ENCODE data around the gene NME3. TPM values are rescaled to one million over a fixed set of nuclear protein-coding genes. Genes with fewer than 3 reads are reported as not detected.

Gene NME3
- total and polyA plus RNA-seq, 2 of the 4 experiments (the other 2 are of a cell fraction), result 12.7 to 41.2 TPM

DNA sequence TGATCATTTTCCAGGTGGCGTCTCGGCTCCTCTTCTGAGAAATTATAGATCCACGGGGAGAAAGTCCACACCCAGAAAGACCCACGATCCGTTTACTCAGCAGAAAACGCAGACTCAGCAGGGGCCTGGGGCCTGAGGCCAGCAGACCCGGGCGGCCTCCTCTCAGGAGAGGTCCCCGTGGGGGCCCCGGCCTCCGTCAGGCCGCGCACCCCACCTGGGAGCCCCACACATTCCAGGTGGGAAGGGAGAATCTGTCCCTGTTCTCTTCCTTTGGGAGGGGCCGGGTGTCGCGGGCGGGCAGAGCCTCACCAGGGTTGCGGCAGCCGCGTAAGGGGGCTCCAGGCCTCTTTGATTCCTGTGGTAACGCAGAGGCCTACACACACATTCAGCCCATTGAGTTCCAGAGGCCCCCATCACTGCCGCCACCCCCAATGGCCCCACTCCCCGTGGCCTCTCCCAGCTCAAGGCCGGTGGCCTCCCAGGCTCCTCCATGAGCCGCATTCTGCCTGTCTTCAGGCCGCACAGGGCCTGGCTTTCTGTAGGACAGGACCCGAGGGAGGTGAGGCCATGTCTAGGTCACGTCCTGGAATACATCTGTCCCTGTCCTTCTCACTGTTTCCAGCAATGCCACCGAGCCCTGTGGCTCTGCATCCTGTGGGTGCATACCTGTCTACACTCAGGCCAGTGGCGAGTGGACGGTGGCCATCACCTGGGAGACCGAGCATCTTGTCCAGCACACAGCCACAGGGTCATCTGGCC lies 23.7 kb upstream of the NME3 start:
- H3K27me3 ChIP-seq (ENCODE audit: control insufficient read depth, insufficient read depth, low read length), result no peaks in the 10 kb centered on the region
- H3K14ac ChIP-seq (replicated peaks; ENCODE audit: low read depth, low read length), result no peak overlapping the region
- CTCF ChIA-PET, result no interaction called here
- intact Hi-C loops (cut with micrococcal nuclease) (no loop called here), in situ Hi-C loops (cut with MboI; ENCODE audit: low sequenced_read_pairs) (no loop called here), dilution Hi-C loops (cut with HindIII; ENCODE audit: low sequenced_read_pairs, unreplicated experiment) (no loop called here)
- no peak overlapping the region for H4K91ac ChIP-seq (ENCODE audit: insufficient read depth, low read depth, low read length)
- no peak overlapping the region for H2BK120ac ChIP-seq (ENCODE audit: low read depth, low read length)
- no peak overlapping the region for H3K4me3 ChIP-seq (ENCODE audit: insufficient read depth, low read depth, low read length)
- no peaks in the 10 kb centered on the region for H4K20me1 ChIP-seq (ENCODE audit: insufficient read depth, low read length)
- no peak overlapping the region for H3K4me2 ChIP-seq (ENCODE audit: low read depth, low read length)
- H3K23ac ChIP-seq (ENCODE audit: low read depth, low read length), result no peak overlapping the region
- POLR2A ChIA-PET (ENCODE audit: unreplicated experiment), result no interaction called here
- H2AK5ac ChIP-seq (ENCODE audit: low read depth, low read length), result no peak overlapping the region
- no peak for DNase-seq
- no peak overlapping the region for H2BK5ac ChIP-seq (ENCODE audit: low read depth, low read length, poor library complexity, severe bottlenecking)
- peaks cover 12% of the 10 kb centered on the region; the same call in 1 of the 2 replicates for H3K36me3 ChIP-seq (ENCODE audit: control insufficient read depth, insufficient read depth, low read length)
- H3K56ac ChIP-seq (ENCODE audit: extremely low read depth, insufficient read depth, low read length), result no peak overlapping the region
- peak overlapping the region; percentile 51 for H2AFZ ChIP-seq (replicated peaks; ENCODE audit: low read length, poor library complexity)
- no peak overlapping the region for H3K27ac ChIP-seq (ENCODE audit: insufficient read depth, low read length)
- H2BK20ac ChIP-seq (ENCODE audit: low read depth, low read length), result no peak overlapping the region
- peak overlapping the region; percentile 61 for H2AK9ac ChIP-seq (replicated peaks; ENCODE audit: low read depth, low read length, poor library complexity)
- H3K18ac ChIP-seq (ENCODE audit: low read depth, low read length), result no peak overlapping the region
- peaks cover 5% of the 10 kb centered on the region; the same call in 1 of the 2 replicates for H3K9me3 ChIP-seq (ENCODE audit: control insufficient read depth, insufficient read depth, low read length)
- H2BK15ac ChIP-seq (ENCODE audit: low read depth, low read length), result no peak overlapping the region
- no peak overlapping the region for H3K4ac ChIP-seq (ENCODE audit: low read depth, low read length)
- no peak overlapping the region for H4K5ac ChIP-seq (ENCODE audit: low read depth, low read length)
- H3K79me1 ChIP-seq (ENCODE audit: low read depth in 1 of 2, low read length in 2 of 2), result no peaks in the 10 kb centered on the region
- no peak overlapping the region for H4K8ac ChIP-seq (ENCODE audit: low read depth in 2 of 2, low read length in 2 of 2)
- H3K9ac ChIP-seq (ENCODE audit: low read depth, low read length), result no peak overlapping the region
- ATAC-seq (ENCODE audit: low read depth), result no peak
- 97% methylated on average over 7 of the region's 32 CpGs; no CpG with 5 or more reads in 1 of the 2 experiments for WGBS, 2 experiments (ENCODE audit: extremely low coverage in 2 of 2, insufficient read length in 1 of 2)
- H3K9me1 ChIP-seq (ENCODE audit: insufficient read depth, low read length), result 0 out of 2 replicates have a peak, but pooled peaks cover 2% of the 10 kb centered on the region
- no TSS peak for BruUV-seq (replicated peaks)
- no peaks in the 10 kb centered on the region for H3K4me1 ChIP-seq (ENCODE audit: control insufficient read depth, insufficient read depth, low read length)
- TF ChIP-seq RFX5 (IDR thresholded peaks at IDR 0.05; ENCODE audit: low read depth, low read length) (no peak), POLR2A (IDR thresholded peaks at IDR 0.05; ENCODE audit: low read depth, low read length) (no peak), CHD1 (IDR thresholded peaks at IDR 0.05; ENCODE audit: low read depth, low read length) (no peak), CEBPB (IDR thresholded peaks at IDR 0.05; ENCODE audit: low read depth, low read length) (no peak), MAZ (IDR thresholded peaks at IDR 0.05; ENCODE audit: borderline replicate concordance, low read depth, low read length) (no peak), MAFK (IDR thresholded peaks at IDR 0.05; ENCODE audit: low read depth, low read length) (no peak), FOS (IDR thresholded peaks at IDR 0.05; ENCODE audit: low read depth, low read length) (no peak), NFE2L2 (IDR thresholded peaks at IDR 0.05; ENCODE audit: low read depth, low read length) (no peak), SMC3 (IDR thresholded peaks at IDR 0.05; ENCODE audit: low read depth, low read length) (no peak)
- TF ChIP-seq, protein P1, sequence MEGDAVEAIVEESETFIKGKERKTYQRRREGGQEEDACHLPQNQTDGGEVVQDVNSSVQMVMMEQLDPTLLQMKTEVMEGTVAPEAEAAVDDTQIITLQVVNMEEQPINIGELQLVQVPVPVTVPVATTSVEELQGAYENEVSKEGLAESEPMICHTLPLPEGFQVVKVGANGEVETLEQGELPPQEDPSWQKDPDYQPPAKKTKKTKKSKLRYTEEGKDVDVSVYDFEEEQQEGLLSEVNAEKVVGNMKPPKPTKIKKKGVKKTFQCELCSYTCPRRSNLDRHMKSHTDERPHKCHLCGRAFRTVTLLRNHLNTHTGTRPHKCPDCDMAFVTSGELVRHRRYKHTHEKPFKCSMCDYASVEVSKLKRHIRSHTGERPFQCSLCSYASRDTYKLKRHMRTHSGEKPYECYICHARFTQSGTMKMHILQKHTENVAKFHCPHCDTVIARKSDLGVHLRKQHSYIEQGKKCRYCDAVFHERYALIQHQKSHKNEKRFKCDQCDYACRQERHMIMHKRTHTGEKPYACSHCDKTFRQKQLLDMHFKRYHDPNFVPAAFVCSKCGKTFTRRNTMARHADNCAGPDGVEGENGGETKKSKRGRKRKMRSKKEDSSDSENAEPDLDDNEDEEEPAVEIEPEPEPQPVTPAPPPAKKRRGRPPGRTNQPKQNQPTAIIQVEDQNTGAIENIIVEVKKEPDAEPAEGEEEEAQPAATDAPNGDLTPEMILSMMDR (conservative IDR thresholded peaks at IDR 0.05; ENCODE audit: low read depth, low read length), result no peak
- TF ChIP-seq, protein P2, sequence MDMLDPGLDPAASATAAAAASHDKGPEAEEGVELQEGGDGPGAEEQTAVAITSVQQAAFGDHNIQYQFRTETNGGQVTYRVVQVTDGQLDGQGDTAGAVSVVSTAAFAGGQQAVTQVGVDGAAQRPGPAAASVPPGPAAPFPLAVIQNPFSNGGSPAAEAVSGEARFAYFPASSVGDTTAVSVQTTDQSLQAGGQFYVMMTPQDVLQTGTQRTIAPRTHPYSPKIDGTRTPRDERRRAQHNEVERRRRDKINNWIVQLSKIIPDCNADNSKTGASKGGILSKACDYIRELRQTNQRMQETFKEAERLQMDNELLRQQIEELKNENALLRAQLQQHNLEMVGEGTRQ (IDR thresholded peaks at IDR 0.05; ENCODE audit: low read depth, low read length), result no peak
- TF ChIP-seq, protein P3, sequence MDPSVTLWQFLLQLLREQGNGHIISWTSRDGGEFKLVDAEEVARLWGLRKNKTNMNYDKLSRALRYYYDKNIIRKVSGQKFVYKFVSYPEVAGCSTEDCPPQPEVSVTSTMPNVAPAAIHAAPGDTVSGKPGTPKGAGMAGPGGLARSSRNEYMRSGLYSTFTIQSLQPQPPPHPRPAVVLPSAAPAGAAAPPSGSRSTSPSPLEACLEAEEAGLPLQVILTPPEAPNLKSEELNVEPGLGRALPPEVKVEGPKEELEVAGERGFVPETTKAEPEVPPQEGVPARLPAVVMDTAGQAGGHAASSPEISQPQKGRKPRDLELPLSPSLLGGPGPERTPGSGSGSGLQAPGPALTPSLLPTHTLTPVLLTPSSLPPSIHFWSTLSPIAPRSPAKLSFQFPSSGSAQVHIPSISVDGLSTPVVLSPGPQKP (IDR thresholded peaks at IDR 0.05; ENCODE audit: borderline replicate concordance, low read depth, low read length), result no peak
